H4 (cell line): ENCODE data around the gene GRM7. TPM values are rescaled to one million over a fixed set of nuclear protein-coding genes. Genes with fewer than 3 reads are reported as not detected.
A peak's percentile ranks its signal among the peaks of the same experiment; 100 is the strongest.

Experiments
- DNase-seq: peaks from one replicate; pipeline ENCODE4 v3.0.0-alpha.2; 2015; ENCODE audit warnings: low spot score
- total RNA-seq: library from RNA; depleted of rRNA; stranded (reverse); fragments of >200 nt; shearing (Covaris generic); gene quantifications from 2 replicates; pipeline ENCODE4 v1.2.3, GENCODE V29; 2014

Gene GRM7
- total RNA-seq, 1 experiment from 2014 or later = not detected

DNA sequence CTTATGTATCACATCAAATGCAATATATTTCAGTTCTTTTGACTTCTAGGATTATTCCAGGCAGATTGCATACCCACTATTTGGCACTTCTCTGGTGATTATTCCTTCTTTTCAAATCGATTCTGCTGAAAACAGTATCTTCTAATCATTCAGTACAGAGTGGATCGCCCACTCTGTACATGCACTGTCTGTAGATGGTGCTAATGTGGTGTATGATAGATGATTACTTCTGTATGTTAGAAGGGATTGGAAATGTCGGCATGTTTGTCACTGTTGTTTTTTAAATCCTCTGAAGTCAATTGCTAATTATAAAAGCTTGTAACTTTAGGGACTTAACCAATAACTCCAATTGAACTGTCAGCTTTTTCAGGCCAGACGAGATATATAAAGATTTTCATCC is 642.5 kb downstream of the GRM7 start:
- DNase-seq = no peak

DNA sequence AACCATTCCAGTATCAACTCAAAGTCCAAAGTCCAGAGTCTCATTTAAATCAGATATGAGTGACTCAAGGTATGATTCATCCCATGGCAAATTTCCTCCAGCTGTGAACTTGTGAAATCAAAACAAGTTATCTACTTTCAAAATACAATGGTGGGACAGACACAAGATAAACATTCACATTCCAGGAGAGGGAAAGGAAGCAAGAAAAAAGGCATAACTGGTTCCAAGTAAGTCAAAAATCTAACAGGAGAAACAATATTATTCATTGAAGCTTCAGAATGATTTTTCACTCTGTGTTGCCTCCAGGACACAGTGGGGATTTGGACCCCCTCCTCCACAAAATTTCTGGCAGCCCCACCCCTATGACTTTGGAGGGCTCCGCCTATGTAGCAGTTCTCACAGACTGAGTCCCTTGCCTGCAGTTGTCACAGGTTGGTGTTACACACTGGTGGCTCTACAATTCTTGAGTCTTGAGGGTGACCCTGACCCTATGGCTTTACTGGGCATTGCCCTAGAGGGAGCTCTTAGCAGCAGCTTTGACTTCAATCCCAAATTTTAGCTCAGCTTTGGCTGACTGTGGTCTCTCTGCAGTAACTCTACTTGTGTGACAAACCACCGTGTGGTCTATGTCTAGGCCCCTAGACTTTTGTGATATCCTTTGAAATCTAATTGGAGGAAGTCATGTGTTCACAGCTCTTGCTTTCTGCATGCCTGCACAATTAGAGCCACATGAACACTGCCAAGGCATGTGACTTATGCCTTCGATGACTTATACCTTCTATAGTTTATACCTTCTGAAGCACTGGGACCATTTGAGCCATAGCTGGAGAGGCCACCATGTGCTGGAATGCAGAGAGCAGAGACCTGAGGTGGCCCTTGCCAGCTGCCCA is 644.2 kb downstream of the GRM7 start:
- DNase-seq = peak; percentile 76

DNA sequence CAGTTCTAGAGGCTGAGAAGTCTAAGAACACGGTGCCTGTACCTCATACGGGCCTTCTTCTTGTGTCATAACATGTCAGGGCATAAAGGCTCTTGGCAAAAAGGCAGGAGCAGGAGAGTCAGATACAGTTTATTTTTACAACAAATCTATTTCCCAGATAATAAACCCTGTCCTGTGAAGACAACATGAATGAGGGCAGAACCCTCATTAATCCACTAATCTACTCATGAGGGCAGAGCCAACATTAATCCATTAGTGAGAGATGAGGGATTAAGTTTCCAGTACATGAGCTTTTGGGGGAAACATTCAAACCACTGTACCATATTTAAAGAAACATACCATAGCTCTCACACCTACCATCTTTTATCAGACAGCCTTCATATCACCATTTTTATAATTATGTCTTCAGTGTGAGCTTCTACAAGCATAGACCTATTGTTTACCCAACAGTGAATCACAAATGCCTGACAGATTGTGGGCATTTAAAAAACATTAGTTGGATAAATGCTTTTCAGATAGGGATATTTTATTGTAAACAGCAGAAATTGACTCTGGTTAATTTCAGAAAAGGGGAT is 645.8 kb downstream of the GRM7 start:
- DNase-seq = no peak

DNA sequence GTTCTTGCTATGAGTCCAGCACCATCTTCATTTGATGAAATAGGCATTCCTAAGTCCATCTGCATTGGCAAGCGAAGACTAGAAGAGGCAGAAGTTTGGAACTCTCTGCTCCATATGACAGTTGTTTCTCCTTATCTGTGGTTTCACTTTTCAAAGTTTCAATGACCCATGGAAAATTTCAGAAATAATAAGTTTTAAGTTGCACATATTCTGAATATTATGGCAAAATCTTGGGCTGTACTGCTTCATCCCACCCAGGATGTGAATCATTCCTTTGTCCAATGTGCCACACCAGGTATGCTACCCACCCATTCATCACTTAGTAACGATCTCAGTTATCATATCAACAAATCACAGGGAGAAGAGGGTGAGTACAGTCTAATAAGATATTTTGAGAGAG is 647.9 kb downstream of the GRM7 start:
- no peak for DNase-seq

DNA sequence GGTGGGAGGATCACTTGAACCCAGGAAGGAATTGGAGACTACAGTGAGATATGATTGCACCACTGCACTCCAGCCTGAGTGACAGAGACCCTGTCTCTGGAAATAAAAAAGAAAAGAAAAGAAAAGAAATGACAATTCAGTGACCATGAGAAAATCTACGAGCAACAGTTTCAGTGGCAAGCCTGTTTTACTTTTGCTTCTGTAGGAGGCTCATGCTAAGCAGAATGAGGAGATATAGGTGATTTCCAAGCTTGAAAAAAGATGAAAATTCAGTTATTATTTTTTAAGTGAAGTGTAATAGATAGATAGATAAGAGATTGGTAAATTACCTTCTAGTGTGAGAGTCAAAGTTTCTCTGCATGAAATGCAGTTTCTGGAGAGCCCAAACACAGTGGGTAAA is 651.1 kb downstream of the GRM7 start:
- no peak for DNase-seq

DNA sequence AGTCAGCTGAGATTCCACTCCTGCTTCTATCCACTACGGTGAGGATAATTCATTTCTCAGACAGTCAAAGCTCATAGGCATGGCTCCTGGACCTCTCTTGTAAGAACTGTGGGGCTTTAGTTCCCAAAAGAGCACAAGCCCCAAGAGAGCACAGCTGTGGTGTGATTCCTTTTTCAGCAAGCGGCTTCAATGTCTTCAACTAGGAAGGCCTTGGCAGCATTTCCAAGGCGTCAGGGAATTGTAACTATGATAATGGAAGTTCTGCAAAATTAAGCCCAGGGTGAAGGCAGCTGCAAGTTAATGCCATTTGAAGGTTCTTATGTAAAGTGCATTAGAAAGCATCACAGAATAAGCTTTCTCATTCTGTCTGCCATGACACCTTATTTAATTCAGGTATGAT is 657.1 kb downstream of the GRM7 start:
- no peak for DNase-seq

DNA sequence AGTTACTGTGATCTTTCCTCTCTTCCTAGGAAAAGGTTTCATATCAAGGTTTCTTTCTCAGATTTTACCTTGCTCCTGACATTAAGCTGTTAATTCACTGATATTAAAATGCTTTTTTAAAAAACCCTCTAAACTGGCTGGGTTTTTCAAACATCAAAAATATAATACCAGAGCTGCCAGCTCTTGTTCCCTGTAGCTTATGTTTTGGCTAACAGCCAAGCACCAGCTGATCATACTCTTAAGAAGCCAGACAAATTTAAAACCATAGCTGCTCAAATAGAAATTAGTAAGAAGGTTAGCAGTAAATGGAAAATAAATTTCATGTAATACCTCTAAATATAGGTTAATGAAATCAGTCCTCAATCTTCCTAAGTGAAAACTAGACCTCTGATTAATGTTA is 657.5 kb downstream of the GRM7 start:
- no peak for DNase-seq

DNA sequence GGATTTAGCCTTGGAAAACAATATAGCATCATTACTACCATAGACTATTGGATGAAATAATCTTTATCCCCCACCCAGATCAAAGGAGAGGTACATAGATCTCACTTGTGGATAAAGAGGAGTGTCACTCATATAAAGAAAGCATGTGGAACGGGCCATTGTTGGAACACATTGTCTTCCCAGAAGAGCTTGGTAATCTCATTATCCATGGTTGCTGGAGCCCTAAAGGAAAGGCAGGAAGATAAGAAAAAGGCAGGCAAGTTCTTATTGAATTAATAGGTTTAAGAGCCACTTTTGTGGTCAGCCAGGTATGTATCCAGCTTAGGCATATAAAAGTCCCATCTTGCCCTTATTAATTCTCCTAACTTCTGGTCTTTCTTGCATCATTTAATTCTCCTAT is 659.1 kb downstream of the GRM7 start:
- no peak for DNase-seq

DNA sequence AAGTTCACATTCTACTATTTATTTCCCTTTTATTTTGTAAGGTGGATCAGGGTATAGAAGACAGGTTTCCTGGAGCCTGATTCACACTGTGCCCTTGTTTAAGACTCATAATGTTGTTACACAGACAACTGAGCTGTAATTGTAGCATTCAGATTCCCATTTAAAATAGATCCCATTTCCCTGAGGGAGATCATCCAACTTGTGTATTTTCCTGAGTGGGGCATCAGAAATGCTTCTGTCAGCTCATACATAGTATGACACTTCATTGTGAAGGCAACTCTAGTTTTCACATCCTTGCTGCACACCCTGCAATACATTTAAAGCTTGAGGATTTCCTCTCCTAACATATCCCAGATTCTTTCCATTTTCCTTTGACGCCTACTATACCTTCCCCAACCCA is 659.7 kb downstream of the GRM7 start:
- DNase-seq = no peak

DNA sequence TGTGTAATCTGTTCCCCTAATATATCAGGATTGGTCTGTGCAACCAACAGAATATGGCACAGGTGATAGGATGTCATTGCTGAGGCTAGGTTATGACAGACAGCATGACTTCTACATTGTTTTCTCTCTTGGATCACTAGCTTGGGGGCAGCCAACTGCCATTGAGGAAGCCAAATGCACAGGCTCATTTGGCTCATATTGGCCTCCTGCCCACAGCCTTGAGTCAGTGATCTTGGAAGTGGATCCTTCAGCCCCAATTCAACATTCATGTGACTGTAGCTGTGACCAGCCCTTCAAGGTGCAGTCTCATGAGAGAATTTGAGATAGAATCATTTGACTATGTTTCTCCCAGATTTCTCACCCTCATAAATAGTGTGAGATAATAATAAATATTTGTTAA is 675.6 kb downstream of the GRM7 start:
- no peak for DNase-seq

DNA sequence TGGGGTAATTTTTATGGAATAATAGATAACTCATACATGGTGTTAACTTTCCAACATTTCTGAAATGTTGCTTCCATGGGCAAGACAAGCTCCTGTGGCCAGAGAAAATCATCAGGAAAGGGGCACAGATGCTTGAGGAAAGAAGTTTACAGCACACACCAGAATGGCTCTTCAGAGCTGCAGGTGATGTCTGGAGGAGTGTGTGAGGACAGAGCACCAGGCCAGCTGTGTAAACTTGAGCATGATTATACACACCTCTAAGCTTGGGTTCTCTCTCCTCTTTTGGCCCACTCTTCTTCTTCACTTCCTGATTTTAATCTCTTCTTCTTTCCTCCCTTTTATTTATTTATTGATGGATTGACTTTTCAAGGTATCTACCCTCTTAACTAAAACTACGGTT is 676.0 kb downstream of the GRM7 start:
- DNase-seq = no peak

DNA sequence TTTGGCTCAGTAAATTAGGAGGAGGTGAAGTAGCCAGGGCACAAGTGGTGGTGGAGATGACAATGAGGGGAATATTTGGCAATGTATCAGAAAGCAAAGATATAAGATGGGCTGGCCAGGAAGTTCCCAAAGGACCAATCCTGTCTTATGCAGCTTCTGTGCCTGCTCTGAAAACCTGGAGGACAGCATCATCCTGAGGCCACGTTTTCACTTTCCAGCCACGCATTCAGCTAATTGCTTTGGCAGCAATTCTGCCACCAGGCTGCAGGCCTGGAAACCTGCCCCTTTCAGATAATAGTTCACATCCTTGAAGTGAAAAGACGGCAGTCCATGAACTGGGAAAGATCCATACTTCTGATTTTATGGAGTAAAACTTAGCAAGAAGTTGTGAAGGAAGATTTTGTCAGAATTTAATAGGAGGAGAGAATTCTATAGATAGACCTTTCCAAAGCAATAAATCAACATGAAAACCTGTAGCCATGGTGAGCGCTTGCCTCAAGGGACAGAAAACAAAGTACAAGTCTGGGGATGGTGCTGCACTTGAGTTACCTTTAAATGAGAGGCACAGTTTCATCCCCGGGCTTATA is 682.5 kb downstream of the GRM7 start:
- no peak for DNase-seq

DNA sequence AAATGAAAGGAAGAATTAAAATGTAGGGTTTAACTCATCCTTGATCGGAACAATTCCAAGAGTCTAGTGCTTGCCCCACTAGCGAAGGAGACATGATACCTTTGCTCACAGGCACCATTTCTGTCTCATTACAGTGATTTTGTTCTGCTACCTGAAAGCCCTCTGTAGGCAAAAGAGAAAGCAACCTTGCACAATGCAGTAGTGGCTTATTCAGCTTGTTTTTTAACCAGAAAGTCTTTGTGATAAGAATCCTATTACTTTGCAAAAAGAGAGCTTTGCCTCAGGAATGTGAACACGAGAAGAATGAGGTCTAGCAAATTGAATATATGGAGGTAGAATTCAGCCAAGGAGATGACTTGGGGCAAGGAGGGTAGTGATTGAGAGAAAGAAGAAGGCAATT is 684.4 kb downstream of the GRM7 start:
- no peak for DNase-seq

DNA sequence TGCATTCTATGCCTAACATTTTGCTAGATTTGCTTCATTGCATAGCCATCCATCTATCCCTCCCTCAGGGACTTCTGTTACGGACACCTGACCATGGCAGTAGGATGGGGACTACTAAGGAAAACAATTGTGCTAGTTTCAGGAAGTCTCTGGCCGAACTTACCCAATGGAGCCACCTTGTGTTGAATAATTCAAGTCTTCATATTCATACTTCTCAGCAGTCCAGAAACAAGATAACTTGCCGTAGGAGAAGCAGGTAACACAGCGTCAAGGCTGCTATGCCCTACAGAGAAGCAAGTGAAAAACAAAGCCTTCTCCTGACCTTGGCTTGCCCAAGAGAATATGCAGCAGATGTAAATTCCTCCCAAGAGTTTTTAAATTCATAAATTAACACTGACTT is 685.3 kb downstream of the GRM7 start:
- DNase-seq = peak; percentile 20

DNA sequence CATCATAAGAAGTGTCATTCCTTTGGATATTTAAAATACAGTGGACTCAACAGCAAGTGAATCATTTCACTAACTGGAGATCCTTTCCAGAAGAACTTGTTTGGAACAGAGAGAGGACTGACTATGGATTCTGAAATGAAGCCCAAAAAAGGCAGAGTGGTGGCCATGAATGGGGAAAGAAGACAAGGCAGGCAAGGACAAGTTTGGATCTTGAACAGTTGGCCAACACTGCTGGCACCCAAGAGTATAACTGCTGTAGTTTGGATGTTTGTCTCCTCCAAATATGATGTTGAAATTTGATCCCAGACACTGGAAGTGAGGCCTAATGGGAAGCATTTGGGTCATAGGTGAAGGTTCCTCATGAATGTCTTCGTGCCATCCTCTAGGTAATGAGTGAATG is 686.9 kb downstream of the GRM7 start:
- DNase-seq = no peak

DNA sequence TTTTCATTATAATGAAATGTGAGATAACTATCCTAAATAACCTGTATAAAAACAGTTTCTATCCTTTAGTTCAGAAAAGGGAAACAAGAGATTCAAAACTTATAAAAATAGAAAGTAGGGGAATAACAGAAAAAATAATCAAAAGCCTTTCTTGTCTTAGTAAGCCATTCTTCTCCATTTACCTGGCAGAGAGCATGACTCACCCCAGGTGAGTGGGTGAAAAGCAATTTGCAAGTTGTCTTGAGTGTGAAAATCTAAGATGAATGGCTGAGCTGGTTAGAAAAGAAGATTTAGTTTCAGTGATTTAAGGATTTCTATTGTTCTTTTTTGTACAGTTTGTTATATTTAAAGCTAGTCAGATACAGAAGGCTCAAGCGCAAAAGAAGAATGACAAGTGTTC is 702.0 kb downstream of the GRM7 start:
- no peak for DNase-seq

DNA sequence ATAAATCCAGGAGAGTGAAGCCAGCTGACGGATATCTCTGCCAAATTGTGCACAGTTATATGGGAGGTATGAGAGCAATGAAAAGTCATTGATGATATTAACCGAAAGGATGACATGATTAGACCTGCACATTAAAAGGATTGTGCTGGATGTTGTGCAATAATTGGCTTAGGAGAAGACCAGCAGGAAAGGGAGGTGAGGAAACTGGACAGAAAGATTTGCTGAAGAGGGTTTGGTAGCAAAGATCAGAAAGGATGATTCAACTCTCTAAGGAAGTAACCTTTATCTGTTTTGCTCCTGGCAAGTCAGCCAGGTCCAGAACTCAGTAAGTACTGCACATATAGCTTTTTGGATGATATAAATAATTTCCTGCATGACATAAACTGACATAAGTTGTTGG is 704.7 kb downstream of the GRM7 start:
- DNase-seq = no peak

DNA sequence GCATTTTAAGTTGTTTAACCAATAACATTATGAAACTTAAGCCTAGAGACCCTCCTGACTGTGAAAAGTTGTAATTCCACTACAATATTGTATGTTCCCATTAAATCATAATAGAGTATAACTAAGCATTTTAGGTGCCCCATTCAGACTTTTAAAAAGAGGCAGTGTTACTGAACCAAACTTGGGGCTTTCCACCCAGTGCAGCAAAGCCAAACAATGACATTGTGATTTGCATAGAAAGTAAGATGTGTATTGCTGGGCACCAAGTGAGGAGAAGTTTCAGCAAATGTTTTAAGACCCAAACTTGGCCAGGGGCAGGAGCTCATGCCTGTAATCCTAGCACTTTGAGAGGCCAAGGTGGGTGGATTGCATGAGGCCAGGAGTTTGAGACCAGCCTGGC is 706.2 kb downstream of the GRM7 start:
- no peak for DNase-seq

DNA sequence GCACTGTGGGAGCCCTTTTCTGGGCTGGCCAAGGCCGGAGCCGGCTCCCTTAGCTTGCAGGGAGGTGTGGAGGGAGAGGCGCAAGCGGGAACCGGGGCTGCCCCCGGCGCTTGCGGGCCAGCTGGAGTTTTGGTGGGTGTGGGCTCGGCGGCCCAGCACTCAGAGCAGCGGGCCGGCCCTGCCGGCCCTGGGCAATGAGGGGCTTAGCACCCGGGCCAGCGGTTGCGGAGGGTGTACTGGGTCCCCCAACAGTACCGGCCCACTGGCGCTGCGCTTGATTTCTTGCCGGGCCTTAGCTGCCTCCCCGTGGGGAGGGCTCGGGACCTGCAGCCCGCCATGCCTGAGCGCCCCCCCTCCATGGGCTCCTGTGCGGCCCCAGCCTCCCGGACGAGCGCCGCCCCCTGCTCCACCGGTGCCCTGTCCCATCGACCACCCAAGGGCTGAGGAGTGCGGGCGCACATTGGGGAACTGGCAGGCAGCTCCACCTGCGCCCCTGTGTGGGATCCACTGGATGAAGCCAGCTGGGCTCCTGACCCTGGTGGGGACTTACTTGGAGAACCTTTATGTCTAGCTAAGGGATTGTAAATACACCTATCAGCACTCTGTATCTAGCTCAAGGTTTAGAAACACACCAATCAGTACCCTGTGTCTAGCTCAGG is 707.7 kb downstream of the GRM7 start:
- DNase-seq = no peak

DNA sequence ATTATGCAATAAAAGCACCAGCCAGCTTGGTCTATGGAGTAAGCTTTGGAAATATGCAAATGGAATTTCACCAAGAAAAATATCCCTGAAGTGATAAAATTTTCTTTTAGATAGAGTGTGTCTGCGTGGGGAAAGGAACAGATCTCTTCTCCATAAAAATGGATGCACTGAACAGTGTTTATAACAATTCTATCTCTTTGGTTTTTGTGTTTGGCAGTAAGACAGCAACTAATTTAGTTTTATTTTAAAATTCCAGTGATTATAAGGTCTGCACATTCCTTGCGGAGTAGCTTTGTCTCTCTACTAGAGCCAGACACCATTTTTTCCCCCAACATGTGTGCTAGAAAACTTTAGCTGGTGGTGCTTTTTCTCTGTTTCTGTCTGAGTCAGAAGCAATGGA is 712.4 kb downstream of the GRM7 start:
- no peak for DNase-seq

DNA sequence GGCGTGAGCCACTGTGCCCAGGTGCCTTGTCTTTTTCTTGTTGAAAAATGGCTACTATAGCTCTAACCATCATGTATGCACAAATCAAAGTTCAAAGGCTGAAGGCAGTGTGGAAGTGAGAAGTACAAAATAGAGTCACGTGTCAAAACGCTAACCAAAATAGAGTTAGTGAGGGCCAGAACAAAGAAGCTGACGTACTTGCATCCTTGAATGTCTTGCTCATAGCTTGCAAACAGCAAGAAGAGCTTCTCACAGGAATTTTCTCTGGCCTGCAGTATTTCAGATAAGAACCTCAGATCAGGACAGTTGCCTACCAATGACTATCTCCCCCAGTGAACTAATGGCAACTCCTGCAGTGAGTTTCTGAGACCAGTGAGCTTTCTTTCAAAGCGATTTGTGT is 713.5 kb downstream of the GRM7 start:
- no peak for DNase-seq

DNA sequence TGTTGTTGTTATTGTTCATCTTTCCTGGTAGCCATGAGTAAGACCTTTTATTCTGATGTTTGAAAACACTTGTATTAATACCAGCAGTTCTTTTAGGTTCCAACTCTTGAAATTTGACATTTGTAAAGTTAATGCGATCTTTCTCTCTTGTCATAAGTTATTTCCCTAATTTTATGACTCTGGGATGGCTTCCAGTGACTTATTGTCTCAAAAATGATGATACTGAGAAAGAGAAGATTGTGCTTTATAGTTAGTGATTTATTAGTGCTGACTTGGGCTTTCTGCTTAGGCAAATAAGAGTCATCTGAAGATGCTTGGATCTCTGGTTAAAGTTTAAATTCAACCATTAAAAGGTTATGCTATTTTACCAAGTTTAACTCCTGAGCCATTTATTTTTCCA is 715.2 kb downstream of the GRM7 start:
- DNase-seq = no peak

DNA sequence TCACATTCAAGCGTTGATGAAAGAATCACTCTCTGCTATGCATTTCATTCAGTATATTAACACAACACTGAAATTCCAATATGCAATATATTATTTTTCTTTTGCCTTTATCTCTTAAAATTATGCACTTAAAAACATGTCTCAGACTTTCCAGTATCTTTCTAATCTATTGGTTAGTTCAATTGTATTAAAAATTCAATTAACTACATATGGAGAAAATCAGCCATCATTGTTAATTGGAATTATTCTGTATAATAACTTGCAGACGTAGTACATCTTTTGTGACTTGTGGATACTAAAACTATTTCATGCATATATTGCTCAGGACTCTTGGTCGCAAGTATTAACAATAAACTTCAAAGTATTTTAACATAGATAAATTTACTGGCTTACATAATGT is 715.6 kb downstream of the GRM7 start:
- DNase-seq = no peak
